Stimulated activated naive B cell treated with anti-CD40 and anti-IgM and Interleukin-4, amounts not matched to agents 10 μg/mL and 1 μg/mL and 100 μg/mL, for 72 hours (primary cell): ENCODE data around the gene BMP4.

ENCODE experiments used
- ATAC-seq, 2 donors: fragments of 150-1000 bp; cut with Tn5 transposase; replicated peaks; 2 replicates each; pipeline ENCODE4 v1.10.0; 2021; ENCODE audit warnings: moderate library complexity in 1 of 2
- DNase-seq: peaks from one replicate; pipeline ENCODE4 v3.0.0; 2021
- H3K27ac Mint-ChIP-seq: one replicate; pipeline ENCODE4 v1.8.0; 2022; ENCODE audit warnings: mild to moderate bottlenecking, mixed read lengths
- H3K27me3 Mint-ChIP-seq, 2 donors: one replicate each; pipeline ENCODE4 v1.8.0; 2022; ENCODE audit warnings: mixed read lengths in 2 of 2
- H3K36me3 Mint-ChIP-seq, 2 donors: one replicate each; pipeline ENCODE4 v1.8.0; 2022; ENCODE audit warnings: mixed read lengths in 2 of 2, mild to moderate bottlenecking in 1 of 2
- H3K4me1 Mint-ChIP-seq, 2 donors: one replicate each; pipeline ENCODE4 v1.8.0; 2022; ENCODE audit warnings: mixed read lengths in 2 of 2, mild to moderate bottlenecking in 1 of 2
- H3K4me3 Mint-ChIP-seq, 2 donors: one replicate each; pipeline ENCODE4 v1.8.0; 2022; ENCODE audit warnings: mild to moderate bottlenecking in 2 of 2, mixed read lengths in 2 of 2, moderate library complexity in 1 of 2
- H3K9me3 Mint-ChIP-seq, 2 donors: one replicate each; pipeline ENCODE4 v1.8.0; 2022; ENCODE audit warnings: mixed read lengths in 2 of 2, mild to moderate bottlenecking in 1 of 2

The BMP4 gene

GRCh38 chr14:53955671-53956426 lies 776 bp downstream of the BMP4 start:
- Mint-ChIP-seq H3K9me3 (no peaks in the 10 kb centered on the region), H3K4me3 (peak overlapping the region; percentile 67 to 69), H3K27me3 (peaks cover 68 to 87% of the 10 kb centered on the region in 2 donors), H3K4me1 (peaks cover 25 to 38% of the 10 kb centered on the region in 2 donors), H3K27ac (no peak overlapping the region), H3K36me3 (peaks cover 0 to 2% of the 10 kb centered on the region in 2 donors)
- ATAC-seq (no peak), DNase-seq (no peak)

GRCh38 chr14:53955229-53955556 lies 1.4 kb downstream of the BMP4 start:
- Mint-ChIP-seq H3K4me1 (peaks cover 25 to 38% of the 10 kb centered on the region in 2 donors), H3K36me3 (peaks cover 0 to 2% of the 10 kb centered on the region in 2 donors), H3K27ac (peak overlapping the region; percentile 92), H3K9me3 (no peaks in the 10 kb centered on the region), H3K27me3 (peaks cover 68 to 87% of the 10 kb centered on the region in 2 donors), H3K4me3 (peak overlapping the region; percentile 85 to 89)
- ATAC-seq (no peak), DNase-seq (no peak)

DNA sequence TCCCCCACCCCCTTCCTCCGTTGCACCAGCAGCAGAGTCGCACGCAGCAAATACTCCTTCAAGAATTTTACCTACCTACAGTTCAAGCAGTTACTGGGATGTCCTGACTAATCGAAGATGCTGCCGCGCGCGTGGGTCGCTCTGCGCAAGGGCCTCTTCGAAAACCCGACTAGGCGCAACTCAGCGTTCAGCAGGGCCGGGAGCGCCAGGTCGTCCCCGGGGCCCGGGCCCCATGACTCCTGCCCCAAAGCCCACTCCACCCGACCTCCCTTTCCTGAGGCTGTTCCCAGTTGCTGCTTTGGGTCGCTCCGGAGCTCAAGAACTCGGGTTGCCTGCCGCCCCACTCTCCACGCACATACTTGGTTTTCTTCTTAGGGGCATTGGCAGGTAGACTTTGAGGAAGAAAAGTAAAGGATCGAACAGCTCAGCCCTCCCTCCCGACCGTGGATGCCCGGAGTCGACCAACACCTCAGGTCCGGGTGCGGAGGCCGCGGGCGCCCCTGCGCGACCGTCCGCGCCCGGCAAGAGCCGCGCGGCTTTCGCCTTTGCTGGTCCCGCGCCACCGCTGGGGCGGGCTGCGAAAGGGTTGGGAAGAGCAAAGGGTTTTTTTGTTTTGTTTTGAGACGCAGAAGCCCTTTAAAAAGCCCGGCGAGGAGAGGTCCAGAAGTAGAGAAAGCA lies 1.9 kb downstream of the BMP4 start:
- peak overlapping the region; percentile 92 for H3K27ac Mint-ChIP-seq
- peaks cover 73 to 88% of the 10 kb centered on the region in 2 donors for H3K27me3 Mint-ChIP-seq
- no peaks in the 10 kb centered on the region for H3K9me3 Mint-ChIP-seq
- ATAC-seq (peak; percentile 21 to 22), DNase-seq (no peak)
- H3K4me1 Mint-ChIP-seq: peaks cover 25 to 38% of the 10 kb centered on the region in 2 donors
- H3K4me3 Mint-ChIP-seq: peak overlapping the region; percentile 85 to 89
- peaks cover 0 to 2% of the 10 kb centered on the region in 2 donors for H3K36me3 Mint-ChIP-seq

DNA sequence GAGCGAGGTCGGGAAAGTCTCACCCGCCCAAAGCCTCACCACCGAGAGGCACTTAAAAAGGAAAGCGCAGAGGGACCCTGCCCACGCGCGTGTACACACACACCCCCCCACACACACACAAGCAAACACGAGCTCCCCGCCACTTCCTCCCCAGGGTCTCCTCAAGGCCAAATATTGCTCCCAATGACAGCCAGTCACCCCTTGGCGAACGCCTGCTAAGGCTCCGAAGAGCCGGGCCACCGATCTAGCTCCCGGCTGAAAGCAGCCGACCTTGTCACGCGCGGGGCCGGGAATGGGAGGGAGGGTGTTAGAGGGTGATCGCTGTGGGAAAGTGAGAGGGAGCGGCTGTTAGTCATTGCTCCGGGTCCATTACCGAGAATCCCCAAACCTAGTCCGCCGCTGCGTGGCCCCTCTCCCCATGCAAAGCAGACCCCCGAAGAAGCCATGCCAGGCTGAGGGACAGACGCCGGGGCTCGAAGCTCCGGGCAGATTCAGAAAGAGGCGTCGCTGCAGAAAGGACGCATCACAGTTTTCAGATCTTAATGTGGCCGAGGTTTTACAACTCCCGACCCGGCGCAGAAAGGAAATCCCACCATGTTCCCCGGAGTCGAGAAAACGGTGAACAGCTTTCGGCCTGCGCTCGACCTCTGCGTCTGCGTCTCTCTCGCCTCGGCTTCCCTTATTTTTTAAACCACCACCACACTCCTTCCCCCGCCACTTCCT lies 2.6 kb downstream of the BMP4 start:
- Mint-ChIP-seq H3K4me3 (peak overlapping the region; percentile 85 to 89), H3K36me3 (peaks cover 0 to 2% of the 10 kb centered on the region in 2 donors), H3K4me1 (peaks cover 25 to 38% of the 10 kb centered on the region in 2 donors), H3K9me3 (no peaks in the 10 kb centered on the region), H3K27me3 (peaks cover 77 to 84% of the 10 kb centered on the region in 2 donors), H3K27ac (peak overlapping the region; percentile 75)
- DNase-seq (no peak), ATAC-seq (peak; percentile 20 to 21)

DNA sequence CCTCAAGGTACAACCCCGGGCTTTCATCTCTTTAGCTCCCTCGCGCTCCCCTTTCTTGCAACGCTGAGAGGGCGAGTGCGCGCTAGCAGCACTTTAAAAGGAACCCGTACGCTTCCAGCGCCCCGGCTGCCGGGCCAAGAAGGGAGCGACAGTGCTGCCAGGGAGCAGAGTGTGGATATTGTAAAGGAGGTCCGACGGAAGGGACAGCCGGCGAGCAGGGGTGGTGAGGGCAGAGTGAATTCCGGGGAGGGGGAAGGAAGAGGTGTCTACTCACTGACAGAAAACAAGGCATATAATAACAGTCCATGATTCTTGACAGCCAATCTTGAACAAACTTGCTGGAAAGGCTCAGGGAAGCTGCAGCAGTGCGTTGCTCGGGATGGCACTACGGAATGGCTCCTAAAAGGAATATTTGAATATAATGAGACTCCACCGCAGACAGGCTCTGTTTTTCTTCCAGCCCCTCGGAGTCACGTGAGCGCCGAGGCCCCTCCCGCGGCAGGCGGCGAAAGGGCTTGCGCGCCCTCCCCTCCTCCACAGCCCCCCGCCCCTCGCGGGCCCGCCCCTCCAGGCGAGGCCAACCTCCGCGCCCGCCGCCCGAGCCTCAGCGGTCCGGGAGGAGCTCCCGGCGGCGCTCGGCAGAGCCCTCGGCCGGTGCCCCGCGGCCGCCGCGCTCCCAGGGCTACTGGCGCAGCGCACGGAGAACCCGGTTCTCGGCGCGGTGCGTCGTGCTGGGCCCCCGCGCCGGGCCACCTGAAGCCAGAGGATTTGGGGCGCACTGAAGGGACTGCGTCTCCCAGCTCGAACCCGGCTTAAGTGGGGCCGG lies 3.4 kb downstream of the BMP4 start:
- peak overlapping the region; percentile 85 to 89 for H3K4me3 Mint-ChIP-seq

DNA sequence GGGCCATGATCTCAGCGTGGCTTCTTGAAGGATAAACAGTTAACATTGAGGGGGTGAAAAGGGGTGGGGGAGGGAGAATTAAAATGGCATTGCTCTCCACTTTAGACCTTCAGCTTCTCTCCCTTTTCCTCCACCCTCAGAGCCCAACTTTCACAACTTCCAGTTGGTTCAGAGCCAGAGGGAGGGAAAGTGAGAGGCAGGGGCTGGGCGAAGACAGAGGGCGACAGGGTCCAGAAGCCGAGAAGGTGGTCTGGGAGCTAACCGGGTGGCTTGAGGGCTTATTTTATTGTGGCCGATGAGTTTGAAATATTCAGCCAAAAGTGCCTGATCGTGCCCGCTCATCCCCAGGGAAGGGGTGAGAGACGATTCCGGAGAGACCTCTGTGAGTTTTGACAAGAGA lies 4.1 kb downstream of the BMP4 start:
- no peak for DNase-seq
- H3K27me3 Mint-ChIP-seq: peaks cover 88 to 93% of the 10 kb centered on the region in 2 donors

More for the DNA sequence above, 3.4 kb downstream of the BMP4 start:
- peak overlapping the region; percentile 57 for H3K27ac Mint-ChIP-seq
- DNase-seq: no peak
- H3K27me3 Mint-ChIP-seq: peaks cover 83 to 89% of the 10 kb centered on the region in 2 donors
- peaks cover 0 to 2% of the 10 kb centered on the region in 2 donors for H3K36me3 Mint-ChIP-seq
- no peaks in the 10 kb centered on the region for H3K9me3 Mint-ChIP-seq
- peak; percentile 37 to 44 for ATAC-seq
- H3K4me1 Mint-ChIP-seq: peaks cover 25 to 38% of the 10 kb centered on the region in 2 donors

DNA sequence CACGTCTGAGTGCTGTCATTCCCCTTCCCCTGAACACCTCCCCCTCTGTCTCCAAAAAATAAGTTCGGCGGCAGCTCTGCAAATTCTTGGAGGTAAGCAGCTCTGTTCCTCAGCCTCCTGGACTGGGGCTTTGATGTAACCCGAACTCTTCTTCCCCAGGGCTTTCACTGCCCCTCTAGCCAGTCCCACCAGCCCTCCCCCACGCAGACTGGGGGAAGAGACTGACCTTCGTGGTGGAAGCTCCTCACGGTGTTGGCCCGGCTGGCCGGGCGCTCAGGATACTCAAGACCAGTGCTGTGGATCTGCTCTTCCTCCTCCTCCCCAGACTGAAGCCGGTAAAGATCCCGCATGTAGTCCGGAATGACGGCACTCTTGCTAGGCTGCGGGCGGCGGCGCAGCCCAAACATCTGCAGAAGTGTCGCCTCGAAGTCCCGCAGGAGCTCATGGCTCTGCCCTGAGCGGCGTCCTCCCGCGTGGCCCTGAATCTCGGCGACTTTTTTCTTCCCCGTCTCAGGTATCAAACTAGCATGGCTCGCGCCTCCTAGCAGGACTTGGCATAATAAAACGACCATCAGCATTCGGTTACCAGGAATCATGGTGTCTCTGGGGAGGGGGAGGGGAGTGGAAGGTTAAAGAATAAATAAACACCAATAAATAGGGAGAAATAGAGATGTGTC lies 4.9 kb downstream of the BMP4 start:
- H3K36me3 Mint-ChIP-seq: peaks cover 0 to 2% of the 10 kb centered on the region in 2 donors
- no peak for ATAC-seq

More for the DNA sequence above, 4.1 kb downstream of the BMP4 start:
- Mint-ChIP-seq H3K9me3 (no peaks in the 10 kb centered on the region), H3K4me1 (peaks cover 25 to 38% of the 10 kb centered on the region in 2 donors), H3K36me3 (peaks cover 0 to 2% of the 10 kb centered on the region in 2 donors), H3K4me3 (peak overlapping the region in 1 of 2 donors; percentile 89), H3K27ac (no peak overlapping the region)
- no peak for ATAC-seq

DNA sequence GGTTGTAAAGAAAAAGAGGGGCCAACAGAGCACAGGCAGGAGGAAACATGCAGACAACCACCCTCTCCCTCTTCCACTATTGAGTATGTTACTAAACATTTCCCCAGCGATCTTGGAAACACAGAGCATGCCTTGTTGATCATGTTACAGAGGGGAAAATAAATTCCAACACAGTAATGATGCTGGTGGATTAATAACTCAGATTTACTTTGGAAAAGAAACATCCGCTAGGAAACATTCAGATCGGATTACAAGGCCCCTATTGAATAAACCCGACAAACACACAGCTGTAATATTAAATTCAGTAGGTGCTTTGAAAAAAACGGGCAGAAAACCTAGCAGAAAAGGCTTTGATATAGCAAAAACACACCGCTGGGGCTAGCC lies 5.4 kb downstream of the BMP4 start:
- Mint-ChIP-seq H3K27me3 (peaks cover 85 to 92% of the 10 kb centered on the region in 2 donors), H3K4me3 (no peak overlapping the region)
- DNase-seq: no peak

More for the DNA sequence above, 4.9 kb downstream of the BMP4 start:
- Mint-ChIP-seq H3K27ac (no peak overlapping the region), H3K4me1 (peaks cover 25 to 38% of the 10 kb centered on the region in 2 donors), H3K9me3 (no peaks in the 10 kb centered on the region), H3K4me3 (no peak overlapping the region), H3K27me3 (peaks cover 85 to 93% of the 10 kb centered on the region in 2 donors)
- DNase-seq: no peak

GRCh38 chr14:53950031-53950793 lies 6.4 kb downstream of the BMP4 start:
- Mint-ChIP-seq H3K4me1 (peaks cover 15 to 23% of the 10 kb centered on the region in 2 donors), H3K27ac (no peak overlapping the region), H3K4me3 (no peak overlapping the region), H3K9me3 (no peaks in the 10 kb centered on the region), H3K27me3 (peaks cover 84 to 90% of the 10 kb centered on the region in 2 donors), H3K36me3 (no peaks in the 10 kb centered on the region)
- no peak for ATAC-seq
- no peak for DNase-seq

More for the DNA sequence above, 5.4 kb downstream of the BMP4 start:
- Mint-ChIP-seq H3K9me3 (no peaks in the 10 kb centered on the region), H3K27ac (no peak overlapping the region), H3K36me3 (peaks cover 0 to 2% of the 10 kb centered on the region in 2 donors), H3K4me1 (peaks cover 23 to 34% of the 10 kb centered on the region in 2 donors)
- no peak for ATAC-seq

DNA sequence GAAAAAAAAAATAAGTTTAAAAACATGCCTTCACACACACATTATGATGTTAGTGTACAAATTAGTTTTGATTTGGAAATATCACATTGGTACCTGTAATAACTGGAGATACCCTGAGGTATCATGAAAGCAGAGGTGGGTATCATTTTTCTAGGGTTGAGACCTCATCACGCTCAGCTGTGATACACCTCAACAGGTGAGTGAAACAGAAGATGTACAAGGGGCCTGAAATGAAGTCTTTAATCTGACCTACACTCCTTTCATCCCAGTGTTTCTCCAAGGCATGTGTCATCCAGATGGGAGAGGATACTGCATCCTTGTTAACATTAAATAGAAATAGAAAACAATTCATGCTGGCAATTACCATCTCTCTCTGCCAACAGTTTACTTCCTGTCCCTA lies 7.4 kb downstream of the BMP4 start:
- H3K4me1 Mint-ChIP-seq: peaks cover 8 to 13% of the 10 kb centered on the region in 2 donors
- no peak overlapping the region for H3K4me3 Mint-ChIP-seq
- DNase-seq: no peak
- no peaks in the 10 kb centered on the region for H3K9me3 Mint-ChIP-seq
- H3K36me3 Mint-ChIP-seq: no peaks in the 10 kb centered on the region
- no peak overlapping the region for H3K27ac Mint-ChIP-seq
- peaks cover 81 to 90% of the 10 kb centered on the region in 2 donors for H3K27me3 Mint-ChIP-seq
- no peak for ATAC-seq

- DNase-seq: no peak
Observed at GRCh38 chr14:53948205-53948884, 8.3 kb downstream of the BMP4 start.

DNA sequence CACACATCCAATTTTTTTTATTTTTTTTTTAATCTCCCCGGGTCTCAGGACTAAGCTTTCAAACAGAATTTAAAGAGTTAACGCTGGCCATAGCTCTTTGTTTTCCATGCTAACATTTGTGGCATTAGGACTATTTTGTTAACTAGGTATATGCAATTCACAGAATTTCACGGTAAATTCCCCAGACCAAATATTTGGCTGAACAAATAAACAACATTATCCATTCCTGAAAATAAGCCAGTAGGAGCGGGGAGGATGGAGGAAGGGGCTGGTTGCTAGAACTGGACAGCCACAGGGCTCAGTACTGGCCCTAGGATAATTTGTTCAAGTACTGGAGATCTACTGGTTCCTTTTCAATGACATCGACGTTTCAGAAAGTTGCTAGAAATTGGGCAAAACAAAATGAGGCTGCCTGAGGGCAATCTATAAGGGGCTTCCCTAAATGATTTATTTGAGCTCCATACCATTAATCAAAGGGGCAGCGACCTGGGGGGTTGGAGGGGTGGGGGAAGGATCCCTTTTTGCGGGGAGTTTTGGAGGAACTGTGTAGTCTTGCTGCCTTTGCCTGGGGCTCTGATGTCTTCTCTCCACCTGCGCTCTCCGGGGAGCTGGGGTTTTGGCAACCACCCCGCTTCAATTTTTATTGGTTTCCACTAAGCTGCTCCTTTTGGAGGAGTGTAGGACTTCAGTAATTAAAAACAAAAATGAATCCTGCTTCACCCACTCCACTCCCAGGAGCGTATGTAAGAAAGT lies 9.0 kb downstream of the BMP4 start:
- Mint-ChIP-seq H3K4me3 (no peak overlapping the region), H3K9me3 (no peaks in the 10 kb centered on the region), H3K27ac (no peak overlapping the region), H3K27me3 (peaks cover 76 to 89% of the 10 kb centered on the region in 2 donors), H3K36me3 (no peaks in the 10 kb centered on the region), H3K4me1 (peaks cover 0 to under 1% of the 10 kb centered on the region in 2 donors)
- ATAC-seq (no peak), DNase-seq (no peak)

More at GRCh38 chr14:53948205-53948884, 8.3 kb downstream of the BMP4 start:
- Mint-ChIP-seq H3K36me3 (no peaks in the 10 kb centered on the region), H3K27ac (no peak overlapping the region), H3K9me3 (no peaks in the 10 kb centered on the region), H3K4me3 (no peak overlapping the region), H3K27me3 (peaks cover 79 to 91% of the 10 kb centered on the region in 2 donors), H3K4me1 (peaks cover 4 to 6% of the 10 kb centered on the region in 2 donors)
- ATAC-seq: no peak
